SJCRH30 (cell line): ENCODE results near the gene STAM2. TPM values are rescaled to one million over a fixed set of nuclear protein-coding genes. Genes with fewer than 3 reads are reported as not detected.

ENCODE experiments used
- DNase-seq, 2 experiments: peaks; one replicate each; pipeline ENCODE4 v3.0.0-alpha.2; 2015 to 2020
- H3K27ac ChIP-seq: fragments of 250-450 bp; sonication (Bioruptor Pico); 2 replicates; pipeline ENCODE4 v1.5.1; 2020; ENCODE audit warnings: mild to moderate bottlenecking, moderate library complexity
- H3K27me3 ChIP-seq: fragments of 250-450 bp; sonication (Bioruptor Pico); 2 replicates; pipeline ENCODE4 v1.5.1; 2020; ENCODE audit warnings: mild to moderate bottlenecking, moderate library complexity
- H3K36me3 ChIP-seq: fragments of 250-450 bp; sonication (Bioruptor Pico); 2 replicates; pipeline ENCODE4 v1.5.1; 2020; ENCODE audit warnings: mild to moderate bottlenecking, moderate library complexity
- H3K4me1 ChIP-seq: fragments of 250-450 bp; sonication (Bioruptor Pico); 2 replicates; pipeline ENCODE4 v1.5.1; 2020; ENCODE audit warnings: mild to moderate bottlenecking, moderate library complexity
- H3K4me3 ChIP-seq: fragments of 250-450 bp; sonication (Bioruptor Pico); 2 replicates; pipeline ENCODE4 v1.5.1; 2020; ENCODE audit warnings: mild to moderate bottlenecking, moderate library complexity
- H3K9me3 ChIP-seq: fragments of 250-450 bp; sonication (Bioruptor Pico); replicated peaks from 2 replicates; pipeline ENCODE4 v1.5.1; 2020; ENCODE audit warnings: mild to moderate bottlenecking, moderate library complexity
- total RNA-seq: library from RNA; depleted of rRNA; stranded (reverse); fragments of >200 nt; shearing (Covaris generic); gene quantifications from 2 replicates; pipeline ENCODE4 v1.2.3, GENCODE V29; 2014; rRNA removed

The STAM2 gene
- total RNA-seq, 1 experiment from 2014 or later, result 15.9 TPM

DNA sequence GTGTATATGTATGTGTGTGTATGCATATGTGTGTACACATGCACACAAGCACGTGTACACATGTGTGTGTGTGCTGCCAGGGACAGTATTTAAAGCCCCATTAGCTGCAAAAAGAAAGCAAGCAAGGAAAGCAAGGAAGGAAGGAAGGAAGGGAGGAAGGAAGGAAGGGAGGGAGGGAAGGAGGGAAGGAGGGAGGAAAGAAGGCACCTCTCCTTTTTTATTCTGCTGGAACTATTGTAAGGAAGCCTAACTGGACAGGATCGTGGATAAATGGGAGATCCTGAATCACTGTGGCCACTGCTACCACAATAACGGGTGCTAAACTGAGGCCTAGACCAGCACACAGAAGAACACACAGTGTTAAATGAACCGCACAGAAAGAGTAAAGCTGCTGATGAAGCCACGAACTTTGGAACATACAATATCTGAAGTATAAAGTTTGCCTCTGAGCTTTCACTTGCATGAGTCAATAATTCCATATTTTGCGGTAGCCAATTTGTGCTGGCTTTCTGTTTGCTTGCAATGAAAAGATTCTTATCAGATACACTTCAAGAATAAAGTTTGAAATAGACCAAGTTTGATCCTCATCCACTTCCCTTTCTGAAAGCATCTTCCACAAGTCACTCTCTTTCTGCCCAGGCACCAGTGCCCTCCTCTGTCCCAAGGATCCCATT lies 92.2 kb downstream of the STAM2 start:
- Histone ChIP-seq H3K36me3 (no peaks in the 10 kb centered on the region), H3K27ac (no peak overlapping the region), H3K4me3 (no peak overlapping the region), H3K4me1 (no peaks in the 10 kb centered on the region), H3K9me3 (no peaks in the 10 kb centered on the region), H3K27me3 (no peaks in the 10 kb centered on the region)
- DNase-seq, result no peak

DNA sequence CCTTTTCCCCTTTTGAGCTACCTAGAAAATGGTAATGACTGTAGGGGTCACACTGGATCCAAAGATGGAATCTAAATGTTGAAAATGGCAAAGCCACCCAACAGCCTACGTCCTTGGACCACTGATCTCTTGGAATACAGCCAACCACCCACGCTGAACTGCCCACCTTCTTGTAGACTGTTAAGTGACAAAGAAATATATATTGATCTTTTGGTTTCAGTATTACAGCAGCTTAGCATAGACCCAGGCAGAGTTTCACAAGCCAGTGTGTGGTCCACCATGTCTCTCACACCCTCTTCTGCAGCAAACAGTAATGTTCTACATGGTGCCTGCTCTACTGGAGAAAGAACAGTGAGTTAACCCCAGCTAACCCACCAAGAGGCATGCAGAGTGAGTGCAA lies 96.9 kb downstream of the STAM2 start:
- H3K4me3 ChIP-seq, result no peak overlapping the region
- no peaks in the 10 kb centered on the region for H3K36me3 ChIP-seq
- H3K27me3 ChIP-seq, result no peaks in the 10 kb centered on the region
- H3K27ac ChIP-seq, result no peak overlapping the region
- no peaks in the 10 kb centered on the region for H3K9me3 ChIP-seq
- no peaks in the 10 kb centered on the region for H3K4me1 ChIP-seq
- DNase-seq, result no peak

DNA sequence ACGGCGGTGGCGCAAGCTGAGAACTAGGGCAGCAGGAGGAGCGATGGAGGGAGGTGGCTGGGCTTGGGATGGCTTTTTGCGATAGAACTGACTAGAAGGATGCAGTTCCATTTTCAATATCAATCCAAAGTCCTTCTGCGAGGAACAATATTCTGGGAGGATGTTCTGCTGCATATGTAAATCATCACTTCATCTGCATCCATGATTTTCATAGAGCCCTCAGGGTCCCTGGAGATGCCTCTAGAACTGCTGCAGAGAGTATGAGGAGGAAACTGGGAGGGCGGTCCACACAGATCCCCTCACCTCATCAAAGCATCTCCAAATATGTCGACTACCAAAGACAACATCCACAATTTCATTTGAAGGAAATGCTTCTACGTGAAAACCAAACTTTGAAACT lies 97.5 kb downstream of the STAM2 start:
- no peak overlapping the region for H3K27ac ChIP-seq
- H3K4me3 ChIP-seq, result no peak overlapping the region
- no peaks in the 10 kb centered on the region for H3K36me3 ChIP-seq
- DNase-seq, result no peak
- H3K4me1 ChIP-seq, result no peaks in the 10 kb centered on the region
- H3K27me3 ChIP-seq, result no peaks in the 10 kb centered on the region
- no peaks in the 10 kb centered on the region for H3K9me3 ChIP-seq

DNA sequence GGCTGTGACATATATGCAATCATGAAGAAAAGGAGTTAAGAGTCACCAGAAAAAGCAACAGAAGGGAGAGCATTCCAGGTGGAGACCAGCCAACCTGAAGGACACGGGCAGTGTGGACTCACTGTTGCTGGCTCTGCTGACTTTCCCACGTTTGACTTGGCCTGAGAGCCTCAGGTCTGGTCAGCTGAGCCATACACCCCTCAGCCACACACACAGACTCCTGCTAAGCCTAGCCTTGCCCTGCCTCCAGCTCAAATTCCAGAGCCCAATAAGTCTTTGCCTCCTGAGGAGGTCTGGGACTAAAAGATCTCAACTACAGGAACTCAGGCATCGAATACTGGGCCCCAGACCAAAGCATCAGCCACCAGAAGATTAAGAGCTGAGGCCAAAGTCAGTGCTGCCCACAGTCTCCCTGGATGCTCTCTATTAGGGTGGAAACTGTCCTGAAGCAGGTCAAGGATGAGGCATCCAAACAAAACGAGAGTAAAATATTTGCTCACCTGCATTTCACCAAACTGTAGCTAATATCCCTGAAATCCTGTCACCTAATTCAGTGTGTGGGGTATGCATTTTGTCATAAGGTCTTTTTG lies 100.0 kb downstream of the STAM2 start:
- H3K9me3 ChIP-seq, result no peaks in the 10 kb centered on the region
- H3K4me1 ChIP-seq, result no peaks in the 10 kb centered on the region
- no peak for DNase-seq
- H3K27ac ChIP-seq, result no peak overlapping the region
- no peaks in the 10 kb centered on the region for H3K27me3 ChIP-seq
- H3K4me3 ChIP-seq, result no peak overlapping the region
- no peaks in the 10 kb centered on the region for H3K36me3 ChIP-seq

DNA sequence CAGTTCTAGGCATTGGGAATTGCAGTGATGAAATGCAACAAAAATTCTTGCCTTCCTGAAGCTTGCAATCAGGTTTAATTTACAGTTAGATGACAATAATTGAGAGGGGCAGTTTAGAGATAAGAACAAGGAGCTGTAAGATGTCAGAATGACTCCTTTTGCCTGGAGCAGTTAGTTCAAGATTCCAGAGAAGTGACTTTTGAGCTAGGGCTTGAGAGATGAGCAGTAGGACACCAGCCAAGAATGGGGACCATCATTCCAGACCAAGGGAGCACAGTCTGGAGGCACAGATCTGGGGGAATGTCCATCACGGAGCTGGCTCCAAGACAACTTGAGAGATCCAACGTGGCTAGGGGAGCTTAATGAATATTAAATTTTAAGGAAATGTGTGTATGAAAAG lies 103.6 kb downstream of the STAM2 start:
- no peak for DNase-seq
- Histone ChIP-seq H3K27ac (no peak overlapping the region), H3K9me3 (no peaks in the 10 kb centered on the region), H3K4me3 (no peak overlapping the region), H3K4me1 (no peaks in the 10 kb centered on the region), H3K27me3 (no peaks in the 10 kb centered on the region), H3K36me3 (no peaks in the 10 kb centered on the region)

DNA sequence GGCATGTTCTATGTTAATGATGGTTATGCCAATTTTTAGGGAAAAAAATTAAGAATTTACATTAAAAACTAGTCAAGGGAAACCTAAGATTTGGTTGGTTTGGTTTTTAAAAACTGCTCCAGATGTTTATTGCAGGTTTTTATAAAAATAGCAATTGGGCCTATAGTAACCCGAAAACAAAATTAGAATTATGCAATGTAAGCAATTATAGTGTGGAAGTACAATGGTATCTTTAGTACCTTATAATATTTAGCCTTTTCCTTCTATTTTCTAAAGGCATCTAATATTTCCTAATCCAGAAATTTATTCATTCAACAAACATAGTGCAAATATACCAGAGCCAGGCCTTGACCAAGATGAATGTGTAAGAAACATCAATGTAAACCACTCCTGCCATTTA lies 104.0 kb downstream of the STAM2 start:
- no peaks in the 10 kb centered on the region for H3K27me3 ChIP-seq
- H3K4me3 ChIP-seq, result no peak overlapping the region
- no peak overlapping the region for H3K27ac ChIP-seq
- no peak for DNase-seq
- no peaks in the 10 kb centered on the region for H3K4me1 ChIP-seq
- H3K9me3 ChIP-seq, result no peaks in the 10 kb centered on the region
- H3K36me3 ChIP-seq, result no peaks in the 10 kb centered on the region

DNA sequence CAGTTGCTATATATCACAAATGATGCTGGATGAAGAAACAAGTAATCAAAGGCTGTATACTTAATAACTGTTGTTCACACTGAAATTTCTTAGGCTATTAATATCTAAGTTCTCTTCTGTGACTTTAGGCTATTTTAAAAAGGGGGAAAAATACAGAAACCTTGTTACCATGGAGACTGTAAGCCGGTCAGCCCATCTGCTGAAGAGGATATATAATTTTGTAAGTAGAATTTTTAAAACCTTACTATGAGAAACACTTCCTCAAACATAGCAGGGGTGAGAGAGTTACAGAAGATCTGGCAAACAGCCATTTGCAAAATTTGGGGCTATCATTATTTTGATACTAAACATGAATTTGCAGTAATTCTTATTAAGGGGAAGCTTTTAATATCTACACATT lies 104.5 kb downstream of the STAM2 start:
- no peaks in the 10 kb centered on the region for H3K36me3 ChIP-seq
- no peaks in the 10 kb centered on the region for H3K9me3 ChIP-seq
- no peaks in the 10 kb centered on the region for H3K4me1 ChIP-seq
- no peak overlapping the region for H3K4me3 ChIP-seq
- H3K27me3 ChIP-seq, result no peaks in the 10 kb centered on the region
- DNase-seq, result no peak
- no peak overlapping the region for H3K27ac ChIP-seq

DNA sequence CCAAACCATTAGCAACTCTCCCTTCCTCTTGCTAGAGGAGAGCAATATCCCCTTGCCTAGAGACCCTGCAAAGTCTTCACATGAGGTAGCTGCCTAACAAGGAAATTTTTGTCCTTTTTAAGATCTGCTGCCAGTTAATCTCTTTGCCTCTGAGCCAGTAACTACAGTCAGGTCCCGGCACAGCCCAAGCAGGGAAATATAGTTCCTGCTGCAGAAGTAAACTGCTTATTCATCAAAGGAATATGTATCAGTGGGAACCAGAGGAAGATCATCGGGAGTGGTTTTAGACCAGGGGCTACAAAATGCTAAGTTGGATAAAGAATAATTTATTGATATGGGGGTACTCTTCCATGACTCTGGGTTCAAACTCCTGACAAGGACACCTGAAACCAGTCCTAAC lies 107.3 kb downstream of the STAM2 start:
- Histone ChIP-seq H3K36me3 (no peaks in the 10 kb centered on the region), H3K27ac (no peak overlapping the region), H3K27me3 (no peaks in the 10 kb centered on the region), H3K9me3 (no peaks in the 10 kb centered on the region), H3K4me3 (no peak overlapping the region), H3K4me1 (peaks cover under 1% of the 10 kb centered on the region; the same call in 1 of the 2 replicates)
- DNase-seq, result no peak

DNA sequence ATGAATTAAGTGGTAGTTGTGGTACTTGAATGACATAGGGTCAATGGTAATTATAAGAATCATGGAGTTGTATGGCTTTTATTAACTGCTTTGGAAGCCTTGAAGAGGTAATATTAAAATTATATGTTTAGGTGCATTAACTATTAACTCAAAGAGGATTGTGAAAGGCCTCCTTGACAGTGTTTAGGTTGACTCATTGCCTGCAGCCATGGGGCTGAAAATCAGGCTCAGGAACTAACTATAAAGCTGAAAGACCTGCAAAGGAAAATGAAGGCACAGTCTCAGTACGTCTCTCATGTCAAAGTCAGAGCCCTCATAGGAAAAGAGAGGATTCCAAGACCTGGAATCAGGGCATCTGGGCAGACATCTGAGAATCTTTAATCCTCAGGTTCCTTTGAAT lies 107.7 kb downstream of the STAM2 start:
- H3K36me3 ChIP-seq, result no peaks in the 10 kb centered on the region
- DNase-seq, result no peak
- H3K27ac ChIP-seq, result no peak overlapping the region
- peaks cover 4% of the 10 kb centered on the region for H3K4me1 ChIP-seq
- H3K4me3 ChIP-seq, result no peak overlapping the region
- no peaks in the 10 kb centered on the region for H3K9me3 ChIP-seq
- no peaks in the 10 kb centered on the region for H3K27me3 ChIP-seq

Other genes starting within 250 kb of the STAM2 start
- gene CACNB4, start 76.7 kb downstream of the STAM2 start, total RNA-seq, result 1.8 and 2.2 TPM in 2 replicates
- 22.3 and 22.7 TPM in 2 replicates for gene FMNL2, start 159.4 kb upstream of the STAM2 start, total RNA-seq